ENCODE data around the gene TM4SF20.

GRCh38 chr2:227416701-227417100, 37.6 kb upstream of the TM4SF20 start:
- TF ChIP-seq CTCF (IDR thresholded peaks at IDR 0.05; ENCODE audit: insufficient read depth, low read length) (no peak), POLR2AphosphoS5 (IDR thresholded peaks at IDR 0.05; ENCODE audit: low read depth) (no peak), GABPA (IDR thresholded peaks at IDR 0.05; ENCODE audit: low read depth) (no peak), REST (IDR thresholded peaks at IDR 0.05; ENCODE audit: insufficient replicate concordance, low read depth) (no peak), SPI1 (IDR thresholded peaks at IDR 0.05; ENCODE audit: borderline replicate concordance, low read depth) (no peak)
